Erythroblast (primary cell): ENCODE data around the gene NGFR.

Experiments used
- GATA1 ChIP-seq: IDR thresholded peaks from 2 replicates; pipeline ENCODE4 v1.6.1; 2011; ENCODE audit warnings: low read depth, mild to moderate bottlenecking, control low read depth, low read length, moderate library complexity
- POLR2A ChIP-seq: IDR thresholded peaks from 2 replicates; pipeline ENCODE4 v1.6.1; 2011; ENCODE audit warnings: mild to moderate bottlenecking, low read length

GRCh38 chr17:49506282-49506681 lies 11.2 kb downstream of the NGFR start:
- TF ChIP-seq POLR2A (no peak), GATA1 (no peak)
